HepG2 (cell line): ENCODE data around the gene ZMYND8. TPM values are rescaled to one million over a fixed set of nuclear protein-coding genes. Genes with fewer than 3 reads are reported as not detected.
A peak's percentile ranks its signal among the peaks of the same experiment; 100 is the strongest.

Experiments
- ATAC-seq: fragments of 200-7000 bp; cut with Tn5 transposase; 3 replicates; pipeline ENCODE4 v1.9.1; 2020; ENCODE audit warnings: mild to moderate bottlenecking, moderate library complexity
- BruUV-seq: library from RNA; stranded (reverse); fragments of 400-500 nt; replicated peaks from 2 replicates; lab custom pipeline; 2021; lab: Mats Ljungman, UMichigan
- CTCF ChIA-PET: fragments of 300-600 bp; formaldehyde crosslinking; extraction: SDS; loops from one replicate; lab custom pipeline; 2021; ENCODE audit warnings: low total read pairs, inconsistent platforms, low intra/inter-chr PET ratio; lab: Yijun Ruan, JAX
- POLR2A ChIA-PET: fragments of 350-600 bp; sonication (Branson Sonifier 250); formaldehyde crosslinking; loops from one replicate; lab custom pipeline; 2020; ENCODE audit warnings: antibody characterized with exemption, inconsistent platforms; lab: Yijun Ruan, JAX
- DNase-seq: peaks from one replicate; pipeline ENCODE4 v3.0.0-alpha.2; 2015; ENCODE audit warnings: low spot score
- FAIRE-seq: peaks from 3 replicates; lab custom pipeline; 2011; peaks lifted over from hg19 to GRCh38; lab: Jason Lieb, UNC
- H2AFZ ChIP-seq: one replicate; pipeline ENCODE4 v1.6.1; 2011; ENCODE audit warnings: low read length, inconsistent platforms
- H3K27ac ChIP-seq: fragments of 300-600 bp; 3 replicates; pipeline ENCODE4 v1.8.0; 2011; ENCODE audit warnings: mixed run types, mild to moderate bottlenecking, mixed read lengths, low read length, inconsistent platforms; ENCODE audit not compliant: insufficient read depth; ENCODE audit errors: extremely low read length
- H3K27me3 ChIP-seq, 2 experiments: fragments of 200-600 bp in 1 of 2; 2 replicates in 1 of 2; 3 replicates in 1 of 2; pipeline versions ENCODE4 v1.6.0 to v1.8.0; 2011; ENCODE audit warnings: low read length in 2 of 2, mild to moderate bottlenecking in 2 of 2, moderate library complexity in 2 of 2, inconsistent platforms in 1 of 2; ENCODE audit not compliant: insufficient read depth in 2 of 2, control insufficient read depth in 1 of 2
- H3K36me3 ChIP-seq, 2 experiments: fragments of 200-600 bp in 1 of 2; replicated peaks in 1 of 2; 2 replicates in 1 of 2; 3 replicates in 1 of 2; pipeline versions ENCODE4 v1.5.1 to v1.8.0; 2011; ENCODE audit warnings: low read length in 2 of 2, inconsistent platforms in 1 of 2; ENCODE audit not compliant: insufficient read depth in 2 of 2, control insufficient read depth in 1 of 2
- H3K4me1 ChIP-seq: 2 replicates; pipeline ENCODE4 v1.5.1; 2012; ENCODE audit warnings: low read length, inconsistent platforms; ENCODE audit not compliant: insufficient read depth
- H3K4me2 ChIP-seq: 2 replicates; pipeline ENCODE4 v1.6.0; 2011; ENCODE audit warnings: low read depth, low read length, inconsistent platforms
- H3K4me3 ChIP-seq, 3 experiments: fragments of 200-600 bp in 1 of 3; sonication (generic), shearing (Covaris generic) in 1 of 3; replicated peaks in 1 of 3; 2 replicates each; pipeline ENCODE4 v1.5.1; 2011 to 2016; ENCODE audit warnings: low read length in 3 of 3, inconsistent platforms in 2 of 3, low read depth in 2 of 3, mild to moderate bottlenecking in 2 of 3, control low read depth in 1 of 3, mixed read lengths in 1 of 3; ENCODE audit not compliant: insufficient read depth in 1 of 3
- H3K79me2 ChIP-seq: one replicate; pipeline ENCODE4 v1.6.1; 2011; ENCODE audit warnings: low read length, inconsistent platforms; ENCODE audit not compliant: insufficient read depth
- H3K9ac ChIP-seq: 2 replicates; pipeline ENCODE4 v1.6.0; 2011; ENCODE audit warnings: mild to moderate bottlenecking, low read depth, low read length, inconsistent platforms; ENCODE audit not compliant: insufficient read depth
- H3K9me3 ChIP-seq: 2 replicates; pipeline ENCODE4 v1.5.1; 2012; ENCODE audit warnings: mild to moderate bottlenecking, low read length
- H4K20me1 ChIP-seq: 2 replicates; pipeline ENCODE4 v1.6.0; 2011; ENCODE audit warnings: inconsistent platforms, mild to moderate bottlenecking, low read length, moderate library complexity; ENCODE audit not compliant: insufficient read depth
- ERF ChIP-seq: IDR thresholded peaks from 2 replicates; pipeline ENCODE4 v1.6.1; 2018; ENCODE audit warnings: missing biosample characterization, missing genetic modification reagents
- FOSL2 ChIP-seq: sonication (generic); formaldehyde crosslinking; IDR thresholded peaks from 2 replicates; pipeline ENCODE4 v1.4.0; 2020; ENCODE audit warnings: missing genetic modification reagents
- GABPA ChIP-seq, 2 experiments: IDR thresholded peaks; 2 replicates each; pipeline ENCODE4 v1.6.1; 2011 to 2016; ENCODE audit warnings: low read depth in 2 of 2, low read length in 1 of 2, missing biosample characterization in 1 of 2, missing genetic modification characterization in 1 of 2
- GATAD1 ChIP-seq: IDR thresholded peaks from 2 replicates; pipeline ENCODE4 v1.6.1; 2016; ENCODE audit warnings: missing genetic modification reagents, missing compliant biosample characterization
- PAF1 ChIP-seq: IDR thresholded peaks from 2 replicates; pipeline ENCODE4 v1.6.1; 2016; ENCODE audit warnings: missing genetic modification reagents, missing compliant biosample characterization
- RBM22 ChIP-seq: fragments of 200-400 bp; formaldehyde crosslinking; optimal IDR thresholded peaks from 2 replicates; pipeline ENCODE3; 2017; ENCODE audit warnings: mild to moderate bottlenecking, low read length, moderate library complexity
- SMYD3 ChIP-seq: sonication (generic); formaldehyde crosslinking; IDR thresholded peaks from 2 replicates; pipeline ENCODE4 v1.8.1; 2023; ENCODE audit warnings: mild to moderate bottlenecking, missing genetic modification reagents
- ZNF44 ChIP-seq: sonication (generic); formaldehyde crosslinking; IDR thresholded peaks from 2 replicates; pipeline ENCODE4 v1.5.1; 2020; ENCODE audit warnings: mild to moderate bottlenecking, missing genetic modification reagents
- WGBS: methylation state at CpG from one replicate; pipeline ENCODE4 v1.1.6; 2017; ENCODE audit warnings: low lambda C conversion rate; 5-methylcytosine and 5-hydroxymethylcytosine counted together
- in situ Hi-C: cut with HindIII; loops from 2 replicates; pipeline ENCODE4 v1.10.0; 2017; ENCODE audit warnings: low pct_unique_long_range_greater_than_20kb; ENCODE audit not compliant: extremely low pct_ligation_motif_present
- intact Hi-C: fragments of 100-400 bp; cut with micrococcal nuclease; formaldehyde crosslinking; loops from one replicate; pipeline ENCODE4 v1.10.0; 2022; ENCODE audit not compliant: unreplicated experiment
- polyA plus RNA-seq, 8 experiments: library from polyadenylated mRNA; depleted of rRNA in 3 of 8; stranded (reverse) in 7 of 8; unstranded in 1 of 8; fragments of >200 nt; fragmentation: Illumina TruSeq in 4 of 8; extraction: Trizol in 4 of 8; gene quantifications; 2 replicates each; pipeline versions ENCODE4 v1.2.1 to v1.2.3, GENCODE V29; 2011 to 2016; ENCODE audit warnings: low read depth in 4 of 8, missing spikeins in 1 of 8, mixed read lengths in 1 of 8; ENCODE audit not compliant: insufficient read depth in 1 of 8
- total RNA-seq, 5 experiments: library from RNA; depleted of rRNA; stranded (reverse); fragments of >200 nt; fragmentation: Illumina TruSeq; extraction: Trizol; gene quantifications; 2 replicates each; pipeline ENCODE4 v1.2.3, GENCODE V29; 2016; ENCODE audit warnings: low read depth in 1 of 5
- TF ChIP-seq, protein P1 (sequence below): sonication (generic); formaldehyde crosslinking; IDR thresholded peaks from 2 replicates; pipeline ENCODE4 v1.5.1; 2020; ENCODE audit warnings: mild to moderate bottlenecking, moderate library complexity, missing genetic modification reagents
- TF ChIP-seq, protein P2 (sequence below): sonication (generic); formaldehyde crosslinking; IDR thresholded peaks from 2 replicates; pipeline ENCODE4 v1.4.0; 2020; ENCODE audit warnings: missing genetic modification reagents, borderline replicate concordance

The ZMYND8 gene
- total and polyA plus RNA-seq, 2 of the 13 experiments (the other 11 are each of a cell fraction or from before 2014, with no cell fraction given), result 53.9 to 84.7 TPM

DNA sequence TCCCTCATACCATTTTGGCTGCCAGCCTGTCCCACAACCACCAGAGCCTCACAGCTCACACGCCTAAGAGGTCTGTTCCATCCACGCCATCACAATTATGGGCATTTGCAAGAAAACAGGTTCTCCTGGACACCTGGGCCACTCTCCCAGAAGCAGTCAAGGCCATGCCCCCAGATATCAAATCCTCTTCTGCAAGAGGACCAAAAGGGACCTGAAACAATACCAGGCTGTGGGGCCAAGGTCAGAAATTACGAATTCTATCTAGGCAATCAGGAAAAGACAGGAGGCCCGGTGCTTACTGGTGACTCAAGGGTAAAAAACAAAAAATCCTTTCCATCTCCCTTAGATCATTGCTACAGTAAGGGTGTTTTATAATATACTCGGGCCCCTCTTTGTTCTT lies 69.8 kb downstream of the ZMYND8 start:
- TF ChIP-seq, protein P1, sequence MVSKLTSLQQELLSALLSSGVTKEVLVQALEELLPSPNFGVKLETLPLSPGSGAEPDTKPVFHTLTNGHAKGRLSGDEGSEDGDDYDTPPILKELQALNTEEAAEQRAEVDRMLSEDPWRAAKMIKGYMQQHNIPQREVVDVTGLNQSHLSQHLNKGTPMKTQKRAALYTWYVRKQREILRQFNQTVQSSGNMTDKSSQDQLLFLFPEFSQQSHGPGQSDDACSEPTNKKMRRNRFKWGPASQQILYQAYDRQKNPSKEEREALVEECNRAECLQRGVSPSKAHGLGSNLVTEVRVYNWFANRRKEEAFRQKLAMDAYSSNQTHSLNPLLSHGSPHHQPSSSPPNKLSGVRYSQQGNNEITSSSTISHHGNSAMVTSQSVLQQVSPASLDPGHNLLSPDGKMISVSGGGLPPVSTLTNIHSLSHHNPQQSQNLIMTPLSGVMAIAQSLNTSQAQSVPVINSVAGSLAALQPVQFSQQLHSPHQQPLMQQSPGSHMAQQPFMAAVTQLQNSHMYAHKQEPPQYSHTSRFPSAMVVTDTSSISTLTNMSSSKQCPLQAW (CRISPR knock-in tag), result 0 out of 2 replicates have a peak, but pooled peaks have one; percentile 11
- TF ChIP-seq RBM22, result peak; percentile 95
- no peak for TF ChIP-seq ZNF44 (CRISPR knock-in tag)
- no peak for TF ChIP-seq ERF (CRISPR knock-in tag)
- Histone ChIP-seq H3K27ac (no peak overlapping the region), H2AFZ (no peak overlapping the region), H3K79me2 (peaks cover 9% of the 10 kb centered on the region), H3K4me1 (no peaks in the 10 kb centered on the region), H3K4me2 (no peak overlapping the region), H3K27me3 (no peaks in the 10 kb centered on the region), H3K9me3 (no peaks in the 10 kb centered on the region), H4K20me1 (peaks cover 2% of the 10 kb centered on the region; the same call in 1 of the 2 replicates), H3K9ac (no peak overlapping the region), H3K36me3 (peaks cover 64 to 94% of the 10 kb centered on the region in 2 experiments), H3K4me3 (no peak overlapping the region)
- ChIA-PET POLR2A (no interaction called here), CTCF (no interaction called here)
- DNase-seq, result no peak
- intact Hi-C loops (no loop called here), in situ Hi-C loops (no loop called here)
- WGBS, result 95% methylated on average over 5 of the region's 5 CpGs
- FAIRE-seq, result no peak
- no peak for ATAC-seq
- BruUV-seq, result no TSS peak

DNA sequence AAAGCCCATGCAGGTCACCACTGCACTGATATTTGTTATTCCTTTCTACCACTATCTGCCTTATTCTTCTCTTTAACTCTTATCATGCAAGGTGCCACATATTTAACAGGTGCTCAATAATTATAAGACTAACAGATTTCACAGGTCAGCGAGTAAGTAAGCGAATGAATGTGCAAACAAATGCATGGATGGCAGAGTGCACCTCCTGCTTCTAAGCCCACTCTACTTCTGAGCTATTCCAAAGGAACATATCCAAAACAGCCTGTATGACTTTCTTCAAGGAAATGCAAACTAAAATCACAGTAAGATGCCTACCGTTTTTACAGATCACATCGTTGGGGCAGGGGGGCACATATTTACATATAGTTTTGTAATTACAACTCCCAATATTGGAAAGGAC lies 71.3 kb downstream of the ZMYND8 start:
- Histone ChIP-seq H3K36me3 (peaks cover 66 to 96% of the 10 kb centered on the region in 2 experiments), H3K4me1 (no peaks in the 10 kb centered on the region), H3K27me3 (no peaks in the 10 kb centered on the region), H3K4me3 (no peak overlapping the region), H2AFZ (no peak overlapping the region), H3K4me2 (no peak overlapping the region), H3K79me2 (peaks cover 2% of the 10 kb centered on the region), H3K27ac (no peak overlapping the region), H3K9me3 (no peaks in the 10 kb centered on the region), H3K9ac (no peak overlapping the region), H4K20me1 (no peaks in the 10 kb centered on the region; the same call in 1 of the 2 replicates)
- POLR2A ChIA-PET, result no interaction called here
- CTCF ChIA-PET, result no interaction called here
- 96% methylated on average over 4 of the region's 4 CpGs for WGBS
- in situ Hi-C loops (no loop called here), intact Hi-C loops (no loop called here)
- BruUV-seq, result no TSS peak
- ATAC-seq, result no peak
- no peak for DNase-seq
- FAIRE-seq, result no peak
- TF ChIP-seq, protein P2, sequence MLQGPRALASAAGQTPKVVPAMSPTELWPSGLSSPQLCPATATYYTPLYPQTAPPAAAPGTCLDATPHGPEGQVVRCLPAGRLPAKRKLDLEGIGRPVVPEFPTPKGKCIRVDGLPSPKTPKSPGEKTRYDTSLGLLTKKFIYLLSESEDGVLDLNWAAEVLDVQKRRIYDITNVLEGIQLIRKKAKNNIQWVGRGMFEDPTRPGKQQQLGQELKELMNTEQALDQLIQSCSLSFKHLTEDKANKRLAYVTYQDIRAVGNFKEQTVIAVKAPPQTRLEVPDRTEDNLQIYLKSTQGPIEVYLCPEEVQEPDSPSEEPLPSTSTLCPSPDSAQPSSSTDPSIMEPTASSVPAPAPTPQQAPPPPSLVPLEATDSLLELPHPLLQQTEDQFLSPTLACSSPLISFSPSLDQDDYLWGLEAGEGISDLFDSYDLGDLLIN (CRISPR knock-in tag), result no peak
- TF ChIP-seq GATAD1 (CRISPR knock-in tag) (0 out of 2 replicates have a peak, but pooled peaks have one; percentile 1), RBM22 (peak; percentile 48), SMYD3 (CRISPR knock-in tag) (no peak), GABPA (IDR thresholded peaks at IDR 0.05; ENCODE audit: low read depth, low read length) (no peak), GABPA (CRISPR knock-in tag; IDR thresholded peaks at IDR 0.05; ENCODE audit: low read depth) (0 out of 2 replicates have a peak, but pooled peaks have one; percentile 25), FOSL2 (CRISPR knock-in tag) (no peak), PAF1 (CRISPR knock-in tag) (0 out of 2 replicates have a peak, but pooled peaks have one; percentile 56)
